ENCODE measurements around the gene PNMA6F. TPM values are rescaled to one million over a fixed set of nuclear protein-coding genes. Genes with fewer than 3 reads are reported as not detected.

The PNMA6F gene
- polyA plus RNA-seq, 1 experiment: not detected

- no peak for DNase-seq (ENCODE audit: low read depth)
- CTCF ChIA-PET: no interaction called here
- POLR2A ChIA-PET: no interaction called here
- H3K27me3 ChIP-seq (ENCODE audit: control insufficient read depth, insufficient read depth, low read length): peaks cover 5% of the 10 kb centered on the region
- no peaks in the 10 kb centered on the region for H3K36me3 ChIP-seq (ENCODE audit: control insufficient read depth, insufficient read depth, low read length)
- no peak overlapping the region for H3K4me3 ChIP-seq (ENCODE audit: low read depth, low read length)
- TF ChIP-seq CTCF (IDR thresholded peaks at IDR 0.05; ENCODE audit: insufficient read depth, low read depth, low read length): no peak
Measured at GRCh38 chrX:153317996-153318722, 3.4 kb downstream of the PNMA6F start.

GRCh38 chrX:153317306-153317705, 4.3 kb downstream of the PNMA6F start:
- no peak for DNase-seq (ENCODE audit: low read depth)
- no peak for TF ChIP-seq CTCF (IDR thresholded peaks at IDR 0.05; ENCODE audit: insufficient read depth, low read depth, low read length)

DNA sequence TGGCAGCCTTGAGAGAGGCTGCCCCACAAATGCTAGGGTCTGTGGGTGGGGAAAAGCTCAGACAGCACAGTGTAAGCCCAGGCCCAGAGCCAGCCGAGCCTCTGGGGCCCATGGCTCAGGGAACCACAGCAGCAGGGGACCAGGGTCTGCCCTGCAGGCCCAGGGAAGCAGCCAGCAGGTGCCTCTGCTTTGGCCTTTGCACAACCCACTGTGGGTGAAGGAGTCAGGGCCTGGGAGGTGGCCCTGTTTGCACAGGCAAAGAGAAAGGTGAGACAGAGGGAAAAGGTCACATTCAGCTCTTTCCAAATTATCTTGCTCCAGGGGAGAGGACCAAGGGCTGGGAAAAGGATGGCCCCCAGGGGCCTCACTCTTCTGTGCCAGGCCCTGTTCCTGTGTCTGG, 8.7 kb downstream of the PNMA6F start:
- no peak for DNase-seq (ENCODE audit: low read depth)
- POLR2A ChIA-PET: no interaction called here
- H3K36me3 ChIP-seq (ENCODE audit: control insufficient read depth, insufficient read depth, low read length): no peaks in the 10 kb centered on the region
- no peaks in the 10 kb centered on the region for H3K27me3 ChIP-seq (ENCODE audit: control insufficient read depth, insufficient read depth, low read length)
- no peak for TF ChIP-seq CTCF (IDR thresholded peaks at IDR 0.05; ENCODE audit: insufficient read depth, low read depth, low read length)
- CTCF ChIA-PET: no interaction called here
- H3K4me3 ChIP-seq (ENCODE audit: low read depth, low read length): no peak overlapping the region

More at GRCh38 chrX:153317306-153317705, 4.3 kb downstream of the PNMA6F start:
- ChIA-PET POLR2A (no interaction called here), CTCF (no interaction called here)
- Histone ChIP-seq H3K36me3 (ENCODE audit: control insufficient read depth, insufficient read depth, low read length) (no peaks in the 10 kb centered on the region), H3K27me3 (ENCODE audit: control insufficient read depth, insufficient read depth, low read length) (peaks cover 5% of the 10 kb centered on the region), H3K4me3 (ENCODE audit: low read depth, low read length) (no peak overlapping the region)

- Histone ChIP-seq H3K36me3 (ENCODE audit: control insufficient read depth, insufficient read depth, low read length) (no peaks in the 10 kb centered on the region), H3K27me3 (ENCODE audit: control insufficient read depth, insufficient read depth, low read length) (no peaks in the 10 kb centered on the region), H3K4me3 (ENCODE audit: low read depth, low read length) (no peak overlapping the region)
- no peak for DNase-seq (ENCODE audit: low read depth)
- ChIA-PET CTCF (no interaction called here), POLR2A (no interaction called here)
- TF ChIP-seq CTCF (IDR thresholded peaks at IDR 0.05; ENCODE audit: insufficient read depth, low read depth, low read length): no peak
Measured at GRCh38 chrX:153312041-153312440, 9.5 kb downstream of the PNMA6F start.

- no peak for DNase-seq (ENCODE audit: low read depth)
- ChIA-PET CTCF (no interaction called here), POLR2A (no interaction called here)
- no peak for TF ChIP-seq CTCF (IDR thresholded peaks at IDR 0.05; ENCODE audit: insufficient read depth, low read depth, low read length)
- Histone ChIP-seq H3K36me3 (ENCODE audit: control insufficient read depth, insufficient read depth, low read length) (no peaks in the 10 kb centered on the region), H3K4me3 (ENCODE audit: low read depth, low read length) (no peak overlapping the region), H3K27me3 (ENCODE audit: control insufficient read depth, insufficient read depth, low read length) (no peaks in the 10 kb centered on the region)
Measured at GRCh38 chrX:153310901-153311300, 10.7 kb downstream of the PNMA6F start.

Data from BJ (cell line).